ENCODE results near the gene HS6ST2. TPM values are rescaled to one million over a fixed set of nuclear protein-coding genes. Genes with fewer than 3 reads are reported as not detected.

HS6ST2 gene
- total RNA-seq, 1 donor from 2014 or later: 43.2 TPM

DNA sequence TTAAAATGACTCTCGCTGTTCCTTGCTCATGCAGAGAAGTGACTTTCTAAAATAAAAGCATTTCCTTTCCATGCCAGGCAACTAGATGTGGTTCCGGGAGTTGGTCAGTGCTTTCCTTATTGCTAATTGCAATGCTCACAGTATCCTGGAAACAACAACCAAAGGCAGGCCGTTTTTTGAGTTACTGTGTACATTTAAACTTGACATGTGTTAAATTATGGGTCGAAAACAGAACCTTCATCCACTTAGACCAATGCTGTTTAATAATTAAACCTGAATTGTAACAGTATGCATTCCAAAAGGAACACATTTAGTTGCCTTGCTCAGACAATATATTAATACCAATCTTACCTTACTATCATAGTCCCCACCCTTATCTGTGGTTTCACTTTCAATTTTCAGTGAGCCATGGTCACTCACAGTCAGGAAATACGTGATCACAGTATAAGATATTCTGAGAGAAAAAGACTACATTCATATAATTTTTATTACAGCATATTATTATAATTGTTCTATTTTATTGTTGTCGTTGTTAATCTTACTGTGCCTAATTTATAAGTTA, 102.6 kb downstream of the HS6ST2 start:
- H3K4me1 Mint-ChIP-seq: peaks cover 6% of the 10 kb centered on the region
- no peak for DNase-seq (ENCODE audit: low spot score)
- Histone ChIP-seq H3F3A (ENCODE audit: low read depth) (no peaks in the 10 kb centered on the region), H4K20me1 (ENCODE audit: low read depth) (no peaks in the 10 kb centered on the region), H3K4me2 (no peak overlapping the region), H3K9me3 (ENCODE audit: low read depth) (no peaks in the 10 kb centered on the region), H3K4me3 (no peak overlapping the region), H3K79me2 (ENCODE audit: low read depth) (no peaks in the 10 kb centered on the region), H3K36me3 (no peaks in the 10 kb centered on the region), H3K4me1 (peaks cover 3% of the 10 kb centered on the region), H2AFZ (replicated peaks) (no peak overlapping the region), H3K27ac (no peak overlapping the region), H3K27me3 (no peaks in the 10 kb centered on the region), H3K9ac (no peak overlapping the region)
- TF ChIP-seq CTCF (IDR thresholded peaks at IDR 0.05) (no peak), EZH2 (IDR thresholded peaks at IDR 0.05) (no peak), EZH2phosphoT487 (IDR thresholded peaks at IDR 0.05) (no peak)
- H3K9me3 Mint-ChIP-seq: peaks cover 2% of the 10 kb centered on the region
- H3K27ac Mint-ChIP-seq: no peak overlapping the region
- no peak overlapping the region for H3K4me3 Mint-ChIP-seq
- H3K27me3 Mint-ChIP-seq (ENCODE audit: insufficient read depth, low read depth): no peaks in the 10 kb centered on the region
- H3K36me3 Mint-ChIP-seq: peaks cover 1% of the 10 kb centered on the region

- H3K27me3 ChIP-seq: no peaks in the 10 kb centered on the region
- Mint-ChIP-seq H3K9me3 (peaks cover 2% of the 10 kb centered on the region), H3K4me1 (peaks cover 7% of the 10 kb centered on the region), H3K4me3 (no peak overlapping the region), H3K27me3 (ENCODE audit: insufficient read depth, low read depth) (no peaks in the 10 kb centered on the region), H3K36me3 (peaks cover 1% of the 10 kb centered on the region), H3K27ac (no peak overlapping the region)
- H3K27ac ChIP-seq: no peak overlapping the region
- H3K79me2 ChIP-seq (ENCODE audit: low read depth): no peaks in the 10 kb centered on the region
- no peak overlapping the region for H3K9ac ChIP-seq
- H2AFZ ChIP-seq (replicated peaks): no peak overlapping the region
- H3K4me1 ChIP-seq: no peaks in the 10 kb centered on the region
- no peaks in the 10 kb centered on the region for H3F3A ChIP-seq (ENCODE audit: low read depth)
- no peaks in the 10 kb centered on the region for H3K9me3 ChIP-seq (ENCODE audit: low read depth)
- no peaks in the 10 kb centered on the region for H4K20me1 ChIP-seq (ENCODE audit: low read depth)
- no peak for DNase-seq (ENCODE audit: low spot score)
- H3K4me3 ChIP-seq: no peak overlapping the region
- H3K4me2 ChIP-seq: no peak overlapping the region
- no peaks in the 10 kb centered on the region for H3K36me3 ChIP-seq
- TF ChIP-seq EZH2phosphoT487 (IDR thresholded peaks at IDR 0.05): no peak
Observed at GRCh38 chrX:132853040-132853439, 105.4 kb downstream of the HS6ST2 start.

- Histone ChIP-seq H4K20me1 (ENCODE audit: low read depth) (no peaks in the 10 kb centered on the region), H3K4me2 (no peak overlapping the region), H3K36me3 (no peaks in the 10 kb centered on the region), H3K4me3 (no peak overlapping the region), H3K27ac (no peak overlapping the region), H2AFZ (replicated peaks) (no peak overlapping the region), H3K9me3 (ENCODE audit: low read depth) (no peaks in the 10 kb centered on the region), H3K9ac (no peak overlapping the region), H3F3A (ENCODE audit: low read depth) (no peaks in the 10 kb centered on the region), H3K4me1 (peaks cover 7% of the 10 kb centered on the region), H3K79me2 (ENCODE audit: low read depth) (no peaks in the 10 kb centered on the region), H3K27me3 (no peaks in the 10 kb centered on the region)
- DNase-seq (ENCODE audit: low spot score): no peak
- Mint-ChIP-seq H3K9me3 (no peaks in the 10 kb centered on the region), H3K36me3 (no peaks in the 10 kb centered on the region), H3K4me3 (no peak overlapping the region), H3K27me3 (ENCODE audit: insufficient read depth, low read depth) (no peaks in the 10 kb centered on the region), H3K27ac (no peak overlapping the region), H3K4me1 (peaks cover 9% of the 10 kb centered on the region)
- TF ChIP-seq EZH2phosphoT487 (IDR thresholded peaks at IDR 0.05) (no peak), EZH2 (IDR thresholded peaks at IDR 0.05) (no peak), CTCF (IDR thresholded peaks at IDR 0.05) (no peak)
Observed at GRCh38 chrX:132848296-132848970, 110.0 kb downstream of the HS6ST2 start.

DNA sequence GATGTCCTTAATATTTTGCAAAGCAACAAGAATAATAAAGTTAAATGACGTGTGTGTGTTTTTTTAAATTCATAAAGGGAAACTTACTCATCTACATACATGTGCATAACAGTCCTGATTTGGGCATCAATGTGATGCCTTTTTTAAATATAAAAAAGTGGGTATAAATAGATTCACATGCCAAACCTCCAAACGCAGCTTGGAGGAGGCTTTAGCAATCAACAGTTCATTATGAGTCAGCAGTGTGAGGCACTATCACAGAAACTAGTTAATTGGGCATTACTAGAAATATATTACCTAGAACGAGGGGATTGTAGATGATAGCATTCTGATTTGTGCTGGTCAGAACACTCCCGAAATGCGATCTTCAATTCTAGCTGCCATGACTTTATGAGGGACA, 115.1 kb downstream of the HS6ST2 start:
- Histone ChIP-seq H3K9me3 (ENCODE audit: low read depth) (no peaks in the 10 kb centered on the region), H2AFZ (replicated peaks) (no peak overlapping the region), H3K4me2 (no peak overlapping the region), H3K36me3 (no peaks in the 10 kb centered on the region), H3F3A (ENCODE audit: low read depth) (no peaks in the 10 kb centered on the region), H3K27ac (no peak overlapping the region), H3K9ac (no peak overlapping the region), H3K4me3 (no peak overlapping the region), H3K79me2 (ENCODE audit: low read depth) (no peaks in the 10 kb centered on the region), H3K27me3 (no peaks in the 10 kb centered on the region), H4K20me1 (ENCODE audit: low read depth) (no peaks in the 10 kb centered on the region), H3K4me1 (peaks cover 22% of the 10 kb centered on the region)
- H3K4me1 Mint-ChIP-seq: peaks cover 16% of the 10 kb centered on the region
- no peak overlapping the region for H3K27ac Mint-ChIP-seq
- H3K27me3 Mint-ChIP-seq (ENCODE audit: insufficient read depth, low read depth): peaks cover 2% of the 10 kb centered on the region
- H3K36me3 Mint-ChIP-seq: no peaks in the 10 kb centered on the region
- H3K9me3 Mint-ChIP-seq: no peaks in the 10 kb centered on the region
- no peak overlapping the region for H3K4me3 Mint-ChIP-seq
- no peak for DNase-seq (ENCODE audit: low spot score)
- TF ChIP-seq CTCF (IDR thresholded peaks at IDR 0.05): no peak
- no peak for TF ChIP-seq EZH2 (IDR thresholded peaks at IDR 0.05)
- TF ChIP-seq EZH2phosphoT487 (IDR thresholded peaks at IDR 0.05): no peak

All from neural progenitor cell (in vitro differentiated cells).